GM12873 (cell line): ENCODE data around the gene TOM1.

Experiments used
- CTCF ChIP-seq: IDR thresholded peaks from 2 replicates; pipeline ENCODE4 v1.5.1; 2012; ENCODE audit warnings: low read depth, mild to moderate bottlenecking, moderate library complexity, low read length, control low read depth; ENCODE audit not compliant: insufficient read depth; ENCODE audit errors: missing control alignments

Gene TOM1

DNA sequence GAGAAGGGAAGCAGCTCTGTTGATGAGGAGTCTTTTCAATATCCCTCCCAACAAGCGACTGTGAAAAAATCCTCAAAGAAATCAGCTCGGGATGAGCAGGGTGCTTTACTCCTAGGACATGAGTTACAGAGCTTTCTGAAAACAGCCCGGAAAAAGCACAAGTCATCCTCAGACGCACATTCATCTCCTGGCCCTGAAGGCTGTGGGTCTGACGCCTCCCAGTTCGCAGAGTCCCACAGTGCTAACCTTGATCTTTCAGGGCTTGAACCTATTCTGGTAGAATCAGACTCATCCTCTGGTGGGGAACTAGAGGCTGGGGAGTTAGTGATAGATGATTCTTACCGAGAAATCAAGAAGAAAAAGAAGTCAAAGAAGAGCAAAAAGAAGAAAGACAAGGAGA, 34.7 kb upstream of the TOM1 start:
- no peak for TF ChIP-seq CTCF

- TF ChIP-seq CTCF: no peak
These were observed 33.4 kb upstream of the TOM1 start for GRCh38 chr22:35266277-35266676.

DNA sequence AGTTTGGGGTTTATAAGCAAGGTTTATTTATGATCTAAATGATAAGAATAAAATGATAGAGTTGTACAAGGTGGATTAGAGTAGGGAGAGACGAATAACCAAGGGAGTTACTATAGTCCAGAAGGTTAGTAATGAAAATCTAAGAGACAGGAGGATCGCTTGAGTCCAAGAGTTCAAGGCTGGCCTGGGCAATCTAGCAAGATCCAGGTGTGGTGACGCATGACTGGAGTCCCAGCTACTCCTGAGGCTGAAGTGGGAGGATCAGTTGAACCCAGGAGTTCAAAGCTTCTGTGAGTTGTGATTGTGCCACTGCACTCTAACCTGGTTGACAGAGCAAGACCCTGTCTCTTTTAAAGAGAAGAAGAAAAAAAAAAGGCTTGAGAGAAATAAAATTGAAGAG, 30.1 kb upstream of the TOM1 start:
- TF ChIP-seq CTCF: no peak

DNA sequence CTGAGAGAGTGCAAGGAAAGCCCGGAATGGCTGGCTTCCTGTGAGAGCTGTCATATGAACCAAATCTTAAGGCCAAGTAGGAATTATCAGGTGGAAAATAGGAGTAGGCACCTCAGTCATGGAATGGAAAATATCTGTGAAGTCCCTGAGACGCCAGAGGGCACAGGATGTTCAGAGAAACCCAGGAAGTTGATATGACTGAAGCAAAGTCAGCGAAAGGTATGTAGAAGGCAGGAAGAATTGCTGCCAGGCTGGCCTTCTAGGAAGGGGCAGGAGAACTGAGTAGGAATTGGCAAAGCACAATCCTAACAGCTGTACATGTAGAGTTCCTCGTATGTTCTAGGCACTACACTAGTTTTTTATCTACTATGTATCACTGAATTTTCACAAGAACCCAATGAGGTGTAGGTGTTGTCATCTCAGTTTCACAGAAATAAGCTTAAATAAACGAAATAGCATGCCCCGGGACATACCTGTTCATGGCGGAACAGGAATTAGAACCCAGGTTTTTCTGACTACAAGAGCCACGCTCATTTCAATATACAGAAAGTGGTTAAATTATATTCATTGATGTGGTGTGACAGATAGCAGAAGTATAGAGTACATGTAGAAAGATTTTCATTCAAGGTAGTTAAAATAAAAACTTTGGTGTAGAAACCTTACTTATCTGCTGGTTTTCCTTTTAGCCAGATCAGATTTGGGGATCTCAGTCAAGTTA, 25.4 kb upstream of the TOM1 start:
- no peak for TF ChIP-seq CTCF

DNA sequence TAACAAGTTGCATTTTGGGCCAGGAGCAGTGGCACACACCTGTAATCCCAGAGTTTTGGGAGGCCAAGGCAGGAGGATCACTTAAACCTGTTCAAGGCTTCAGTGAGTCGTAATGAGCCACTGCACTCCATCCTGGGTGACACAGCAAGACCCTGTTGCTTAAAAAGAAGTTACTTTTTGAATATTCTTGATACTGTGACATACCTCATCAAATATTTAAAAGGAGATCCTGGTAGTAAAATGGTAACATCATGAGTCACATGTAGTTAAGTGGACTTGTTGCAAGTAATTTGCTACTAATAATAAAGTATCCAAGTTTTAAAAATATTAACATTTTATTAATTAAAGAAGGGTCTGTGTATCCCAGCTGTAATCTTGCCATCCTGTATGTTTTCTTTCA, 24.1 kb upstream of the TOM1 start:
- TF ChIP-seq CTCF: no peak

DNA sequence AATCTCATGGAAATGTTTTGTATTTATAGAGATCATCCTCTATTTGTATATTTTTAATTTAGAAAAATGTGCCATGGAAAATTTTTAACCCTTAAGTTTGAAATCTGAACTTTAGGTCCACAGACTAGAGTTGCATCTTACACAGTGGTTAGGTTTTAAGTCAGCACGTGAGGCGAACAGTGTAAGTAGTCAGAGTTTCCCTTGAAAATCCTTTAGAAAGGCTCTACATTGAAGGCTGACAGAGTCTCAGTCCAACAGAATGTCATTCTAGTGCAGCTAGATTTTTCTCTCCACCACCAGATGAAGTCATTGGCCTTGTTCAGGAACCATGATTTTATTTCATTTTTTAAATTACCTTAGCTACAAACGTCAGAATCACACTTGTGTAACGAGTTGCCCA, 23.7 kb upstream of the TOM1 start:
- no peak for TF ChIP-seq CTCF

GRCh38 chr22:35288116-35288515, 11.6 kb upstream of the TOM1 start:
- no peak for TF ChIP-seq CTCF
